Bone marrow (tissue), 2 donors: ENCODE data around the gene CACNA1E.

Source experiments
- DNase-seq, 2 donors: peaks; one replicate each; lab custom pipeline; 2025; lab: John Stamatoyannopoulos, UW

CACNA1E gene

GRCh38 chr1:181701891-181702290 lies 218.6 kb downstream of the CACNA1E start:
- no peak for DNase-seq

- no peak for DNase-seq
Measured at GRCh38 chr1:181704546-181704945, 221.2 kb downstream of the CACNA1E start.

- no peak for DNase-seq
Measured at GRCh38 chr1:181711820-181712219, 228.5 kb downstream of the CACNA1E start.

- DNase-seq: no peak
Measured at GRCh38 chr1:181712711-181713110, 229.4 kb downstream of the CACNA1E start.

GRCh38 chr1:181714428-181714827 lies 231.1 kb downstream of the CACNA1E start:
- DNase-seq: no peak

GRCh38 chr1:181718034-181718433 lies 234.7 kb downstream of the CACNA1E start:
- no peak for DNase-seq

- no peak for DNase-seq
Measured at GRCh38 chr1:181726320-181727012, 243.1 kb downstream of the CACNA1E start.

- DNase-seq: no peak
Measured at GRCh38 chr1:181730606-181731005, 247.3 kb downstream of the CACNA1E start.

GRCh38 chr1:181732218-181732990 lies 249.1 kb downstream of the CACNA1E start:
- no peak for DNase-seq

- no peak for DNase-seq
Measured at GRCh38 chr1:181733486-181733885, 250.2 kb downstream of the CACNA1E start.

GRCh38 chr1:181737056-181737455 lies 253.7 kb downstream of the CACNA1E start:
- no peak for DNase-seq

GRCh38 chr1:181739214-181739613 lies 255.9 kb downstream of the CACNA1E start:
- no peak for DNase-seq

GRCh38 chr1:181742426-181742825 lies 259.1 kb downstream of the CACNA1E start:
- no peak for DNase-seq

GRCh38 chr1:181743878-181744312 lies 260.6 kb downstream of the CACNA1E start:
- DNase-seq: no peak

- no peak for DNase-seq
Measured at GRCh38 chr1:181746224-181746623, 262.9 kb downstream of the CACNA1E start.

GRCh38 chr1:181748013-181748412 lies 264.7 kb downstream of the CACNA1E start:
- no peak for DNase-seq

- no peak for DNase-seq
Measured at GRCh38 chr1:181754103-181754502, 270.8 kb downstream of the CACNA1E start.

GRCh38 chr1:181759481-181759880 lies 276.2 kb downstream of the CACNA1E start:
- no peak for DNase-seq

- no peak for DNase-seq
Measured at GRCh38 chr1:181763736-181764135, 280.4 kb downstream of the CACNA1E start.

GRCh38 chr1:181765451-181766026 lies 282.2 kb downstream of the CACNA1E start:
- no peak for DNase-seq

- no peak for DNase-seq
Measured at GRCh38 chr1:181767001-181767708, 283.8 kb downstream of the CACNA1E start.

GRCh38 chr1:181768211-181768929 lies 285.1 kb downstream of the CACNA1E start:
- DNase-seq: no peak
